ENCODE measurements around the gene PYROXD2. TPM values are rescaled to one million over a fixed set of nuclear protein-coding genes. Genes with fewer than 3 reads are reported as not detected.
"Not testable (repeated sequence)": the region's sequence is repeated elsewhere in the genome, so short reads cannot be mapped to it uniquely, and the experiment has no call there.

The PYROXD2 gene
- total and polyA plus RNA-seq, 2 experiments from 2014 or later, result 1.3 to 2.6 TPM

DNA sequence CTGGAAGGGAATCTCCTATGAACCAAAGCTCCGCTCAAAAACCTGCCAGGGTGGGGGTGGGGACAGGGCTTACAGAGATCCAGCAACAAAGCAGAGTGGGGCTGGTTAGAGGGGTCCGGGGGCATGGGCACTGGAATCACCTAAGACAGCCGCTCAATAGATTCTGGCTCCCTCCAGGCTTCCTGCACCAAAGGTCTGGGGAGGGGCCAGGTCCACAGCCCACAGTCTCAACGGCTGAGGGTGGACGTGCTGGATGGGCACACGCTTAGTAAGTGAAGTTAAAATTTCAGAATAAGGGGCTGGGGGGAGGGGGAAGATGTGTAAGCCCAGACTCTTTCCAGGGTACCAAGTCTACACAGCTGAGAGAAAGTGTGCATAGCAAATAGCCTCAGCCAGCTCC is 31.1 kb downstream of the PYROXD2 start (continued):
- TF ChIP-seq, protein P1, sequence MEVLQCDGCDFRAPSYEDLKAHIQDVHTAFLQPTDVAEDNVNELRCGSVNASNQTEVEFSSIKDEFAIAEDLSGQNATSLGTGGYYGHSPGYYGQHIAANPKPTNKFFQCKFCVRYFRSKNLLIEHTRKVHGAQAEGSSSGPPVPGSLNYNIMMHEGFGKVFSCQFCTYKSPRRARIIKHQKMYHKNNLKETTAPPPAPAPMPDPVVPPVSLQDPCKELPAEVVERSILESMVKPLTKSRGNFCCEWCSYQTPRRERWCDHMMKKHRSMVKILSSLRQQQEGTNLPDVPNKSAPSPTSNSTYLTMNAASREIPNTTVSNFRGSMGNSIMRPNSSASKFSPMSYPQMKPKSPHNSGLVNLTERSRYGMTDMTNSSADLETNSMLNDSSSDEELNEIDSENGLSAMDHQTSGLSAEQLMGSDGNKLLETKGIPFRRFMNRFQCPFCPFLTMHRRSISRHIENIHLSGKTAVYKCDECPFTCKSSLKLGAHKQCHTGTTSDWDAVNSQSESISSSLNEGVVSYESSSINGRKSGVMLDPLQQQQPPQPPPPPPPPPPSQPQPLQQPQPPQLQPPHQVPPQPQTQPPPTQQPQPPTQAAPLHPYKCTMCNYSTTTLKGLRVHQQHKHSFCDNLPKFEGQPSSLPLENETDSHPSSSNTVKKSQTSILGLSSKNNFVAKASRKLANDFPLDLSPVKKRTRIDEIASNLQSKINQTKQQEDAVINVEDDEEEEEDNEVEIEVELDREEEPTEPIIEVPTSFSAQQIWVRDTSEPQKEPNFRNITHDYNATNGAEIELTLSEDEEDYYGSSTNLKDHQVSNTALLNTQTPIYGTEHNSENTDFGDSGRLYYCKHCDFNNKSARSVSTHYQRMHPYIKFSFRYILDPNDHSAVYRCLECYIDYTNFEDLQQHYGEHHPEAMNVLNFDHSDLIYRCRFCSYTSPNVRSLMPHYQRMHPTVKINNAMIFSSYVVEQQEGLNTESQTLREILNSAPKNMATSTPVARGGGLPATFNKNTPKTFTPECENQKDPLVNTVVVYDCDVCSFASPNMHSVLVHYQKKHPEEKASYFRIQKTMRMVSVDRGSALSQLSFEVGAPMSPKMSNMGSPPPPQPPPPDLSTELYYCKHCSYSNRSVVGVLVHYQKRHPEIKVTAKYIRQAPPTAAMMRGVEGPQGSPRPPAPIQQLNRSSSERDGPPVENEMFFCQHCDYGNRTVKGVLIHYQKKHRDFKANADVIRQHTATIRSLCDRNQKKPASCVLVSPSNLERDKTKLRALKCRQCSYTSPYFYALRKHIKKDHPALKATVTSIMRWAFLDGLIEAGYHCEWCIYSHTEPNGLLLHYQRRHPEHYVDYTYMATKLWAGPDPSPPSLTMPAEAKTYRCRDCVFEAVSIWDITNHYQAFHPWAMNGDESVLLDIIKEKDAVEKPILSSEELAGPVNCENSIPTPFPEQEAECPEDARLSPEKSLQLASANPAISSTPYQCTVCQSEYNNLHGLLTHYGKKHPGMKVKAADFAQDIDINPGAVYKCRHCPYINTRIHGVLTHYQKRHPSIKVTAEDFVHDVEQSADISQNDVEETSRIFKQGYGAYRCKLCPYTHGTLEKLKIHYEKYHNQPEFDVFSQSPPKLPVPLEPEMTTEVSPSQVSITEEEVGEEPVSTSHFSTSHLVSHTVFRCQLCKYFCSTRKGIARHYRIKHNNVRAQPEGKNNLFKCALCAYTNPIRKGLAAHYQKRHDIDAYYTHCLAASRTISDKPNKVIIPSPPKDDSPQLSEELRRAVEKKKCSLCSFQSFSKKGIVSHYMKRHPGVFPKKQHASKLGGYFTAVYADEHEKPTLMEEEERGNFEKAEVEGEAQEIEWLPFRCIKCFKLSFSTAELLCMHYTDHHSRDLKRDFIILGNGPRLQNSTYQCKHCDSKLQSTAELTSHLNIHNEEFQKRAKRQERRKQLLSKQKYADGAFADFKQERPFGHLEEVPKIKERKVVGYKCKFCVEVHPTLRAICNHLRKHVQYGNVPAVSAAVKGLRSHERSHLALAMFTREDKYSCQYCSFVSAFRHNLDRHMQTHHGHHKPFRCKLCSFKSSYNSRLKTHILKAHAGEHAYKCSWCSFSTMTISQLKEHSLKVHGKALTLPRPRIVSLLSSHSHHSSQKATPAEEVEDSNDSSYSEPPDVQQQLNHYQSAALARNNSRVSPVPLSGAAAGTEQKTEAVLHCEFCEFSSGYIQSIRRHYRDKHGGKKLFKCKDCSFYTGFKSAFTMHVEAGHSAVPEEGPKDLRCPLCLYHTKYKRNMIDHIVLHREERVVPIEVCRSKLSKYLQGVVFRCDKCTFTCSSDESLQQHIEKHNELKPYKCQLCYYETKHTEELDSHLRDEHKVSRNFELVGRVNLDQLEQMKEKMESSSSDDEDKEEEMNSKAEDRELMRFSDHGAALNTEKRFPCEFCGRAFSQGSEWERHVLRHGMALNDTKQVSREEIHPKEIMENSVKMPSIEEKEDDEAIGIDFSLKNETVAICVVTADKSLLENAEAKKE (CRISPR knock-in tag; IDR thresholded peaks at IDR 0.05), result no peak
- TF ChIP-seq EZH2 (IDR thresholded peaks at IDR 0.05; ENCODE audit: low read depth, unreplicated experiment) (no peak), EZH2phosphoT487 (IDR thresholded peaks at IDR 0.05; ENCODE audit: unreplicated experiment) (no peak)
- TF ChIP-seq, protein P2, sequence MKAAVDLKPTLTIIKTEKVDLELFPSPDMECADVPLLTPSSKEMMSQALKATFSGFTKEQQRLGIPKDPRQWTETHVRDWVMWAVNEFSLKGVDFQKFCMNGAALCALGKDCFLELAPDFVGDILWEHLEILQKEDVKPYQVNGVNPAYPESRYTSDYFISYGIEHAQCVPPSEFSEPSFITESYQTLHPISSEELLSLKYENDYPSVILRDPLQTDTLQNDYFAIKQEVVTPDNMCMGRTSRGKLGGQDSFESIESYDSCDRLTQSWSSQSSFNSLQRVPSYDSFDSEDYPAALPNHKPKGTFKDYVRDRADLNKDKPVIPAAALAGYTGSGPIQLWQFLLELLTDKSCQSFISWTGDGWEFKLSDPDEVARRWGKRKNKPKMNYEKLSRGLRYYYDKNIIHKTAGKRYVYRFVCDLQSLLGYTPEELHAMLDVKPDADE (IDR thresholded peaks at IDR 0.05), result no peak
- TF ChIP-seq, protein P3, sequence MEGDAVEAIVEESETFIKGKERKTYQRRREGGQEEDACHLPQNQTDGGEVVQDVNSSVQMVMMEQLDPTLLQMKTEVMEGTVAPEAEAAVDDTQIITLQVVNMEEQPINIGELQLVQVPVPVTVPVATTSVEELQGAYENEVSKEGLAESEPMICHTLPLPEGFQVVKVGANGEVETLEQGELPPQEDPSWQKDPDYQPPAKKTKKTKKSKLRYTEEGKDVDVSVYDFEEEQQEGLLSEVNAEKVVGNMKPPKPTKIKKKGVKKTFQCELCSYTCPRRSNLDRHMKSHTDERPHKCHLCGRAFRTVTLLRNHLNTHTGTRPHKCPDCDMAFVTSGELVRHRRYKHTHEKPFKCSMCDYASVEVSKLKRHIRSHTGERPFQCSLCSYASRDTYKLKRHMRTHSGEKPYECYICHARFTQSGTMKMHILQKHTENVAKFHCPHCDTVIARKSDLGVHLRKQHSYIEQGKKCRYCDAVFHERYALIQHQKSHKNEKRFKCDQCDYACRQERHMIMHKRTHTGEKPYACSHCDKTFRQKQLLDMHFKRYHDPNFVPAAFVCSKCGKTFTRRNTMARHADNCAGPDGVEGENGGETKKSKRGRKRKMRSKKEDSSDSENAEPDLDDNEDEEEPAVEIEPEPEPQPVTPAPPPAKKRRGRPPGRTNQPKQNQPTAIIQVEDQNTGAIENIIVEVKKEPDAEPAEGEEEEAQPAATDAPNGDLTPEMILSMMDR (conservative IDR thresholded peaks at IDR 0.05; ENCODE audit: low read depth in 2 of 2), result no peak

DNA sequence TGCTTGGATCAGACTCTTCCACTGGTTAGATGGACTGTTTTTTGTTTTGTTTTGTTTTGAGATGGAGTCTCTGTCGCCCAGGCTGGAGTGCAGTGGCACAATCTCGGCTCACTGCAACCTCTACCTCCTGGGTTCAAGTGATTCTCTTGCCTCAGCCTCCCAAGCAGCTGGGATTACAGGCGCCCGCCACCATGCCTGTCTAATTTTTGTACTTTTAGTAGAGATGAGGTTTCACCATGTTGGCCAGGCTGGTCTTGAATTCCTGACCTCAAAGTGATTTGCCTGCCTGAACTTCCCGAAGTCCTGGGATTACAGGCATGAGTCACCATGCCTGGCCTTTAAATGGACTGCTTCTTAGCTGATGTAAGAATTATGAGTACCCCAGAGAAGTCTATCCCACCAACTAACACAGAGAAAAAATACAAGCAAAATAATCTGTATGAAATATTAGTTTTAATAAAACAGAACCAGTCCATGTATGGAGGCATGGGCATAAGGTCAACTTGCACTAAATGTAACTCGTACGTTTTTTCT is 31.8 kb downstream of the PYROXD2 start:
- not testable (repeated sequence) for H3K79me2 ChIP-seq (replicated peaks; ENCODE audit: insufficient read depth); H3K27me3 ChIP-seq (ENCODE audit: insufficient read depth); H3K9me3 Mint-ChIP-seq; H3K4me1 Mint-ChIP-seq; H3K27me3 Mint-ChIP-seq (ENCODE audit: insufficient read depth, low read depth, poor library complexity); H3K27ac Mint-ChIP-seq; H2AFZ ChIP-seq; H4K20me1 ChIP-seq (replicated peaks; ENCODE audit: insufficient read depth); H3K4me3 Mint-ChIP-seq; H3F3A ChIP-seq (replicated peaks; ENCODE audit: low read depth); ATAC-seq; H3K27ac ChIP-seq (ENCODE audit: low read depth); H3K36me3 Mint-ChIP-seq (ENCODE audit: low read depth); H3K4me3 ChIP-seq; H3K4me1 ChIP-seq (ENCODE audit: insufficient read depth); H3K9me2 ChIP-seq (ENCODE audit: insufficient read depth); H3K4me2 ChIP-seq; H3K36me3 ChIP-seq (ENCODE audit: insufficient read depth); DNase-seq (ENCODE audit: low spot score)
